ENCODE measurements around the gene KIF18A. TPM values are rescaled to one million over a fixed set of nuclear protein-coding genes. Genes with fewer than 3 reads are reported as not detected.

KIF18A gene
- total and polyA plus RNA-seq, 2 of the 8 experiments (the other 6 are each of a cell fraction or from before 2014, with no cell fraction given) = 4.0 to 23.3 TPM

- Histone ChIP-seq H3K27me3 (replicated peaks in 1 of 4; ENCODE audit: control insufficient read depth in 3 of 4, extremely low read depth in 1 of 4, insufficient read depth in 3 of 4, low read length in 3 of 4) (no peaks in the 10 kb centered on the region), H3K4me2 (ENCODE audit: insufficient read depth in 1 of 2, low read depth in 2 of 2, low read length in 2 of 2) (no peak overlapping the region), H3K36me3 (ENCODE audit: control insufficient read depth in 2 of 4, insufficient read depth in 4 of 4, low read length in 3 of 4) (peaks cover 0 to 13% (median 0%) of the 10 kb centered on the region in 4 experiments; a peak in 1 of 8 replicates), H3K23me2 (ENCODE audit: low read depth, low read length) (no peaks in the 10 kb centered on the region), H3K18ac (ENCODE audit: extremely low read depth, low read length) (no peak overlapping the region), H2BK20ac (ENCODE audit: low read length) (no peak overlapping the region), H3K79me1 (ENCODE audit: low read depth, low read length) (no peaks in the 10 kb centered on the region), H3K56ac (replicated peaks; ENCODE audit: insufficient read length, low read depth, low read length) (no peak overlapping the region), H2BK120ac (replicated peaks; ENCODE audit: low read depth, low read length) (no peak overlapping the region), H3K9ac (replicated peaks in 1 of 4; ENCODE audit: extremely low read depth in 1 of 4, low read depth in 3 of 4, low read length in 3 of 4) (no peak overlapping the region), H4K8ac (ENCODE audit: extremely low read depth, insufficient read depth, low read length) (no peak overlapping the region), H2BK15ac (ENCODE audit: low read length) (no peak overlapping the region), H3K14ac (ENCODE audit: insufficient read length) (no peak overlapping the region), H2AK5ac (ENCODE audit: low read depth, low read length) (no peak overlapping the region), H3K4me3 (ENCODE audit: extremely low read depth in 1 of 4, insufficient read depth in 2 of 4, low read depth in 3 of 4, low read length in 4 of 4) (no peak overlapping the region), H3K9me3 (ENCODE audit: insufficient read depth in 2 of 2, low read depth in 1 of 2, low read length in 1 of 2) (no peaks in the 10 kb centered on the region), H4K5ac (ENCODE audit: insufficient read length, low read depth, low read length) (no peak overlapping the region), H4K91ac (replicated peaks; ENCODE audit: insufficient read length, low read length) (no peak overlapping the region), H3K79me2 (ENCODE audit: control insufficient read depth in 1 of 2, insufficient read depth in 2 of 2, low read length in 2 of 2) (no peaks in the 10 kb centered on the region), H3K27ac (ENCODE audit: low read depth, low read length) (no peak overlapping the region), H3K23ac (ENCODE audit: insufficient read length) (no peak overlapping the region), H2BK5ac (ENCODE audit: low read depth, low read length) (no peak overlapping the region), H2AFZ (ENCODE audit: low read length) (no peak overlapping the region), H4K20me1 (replicated peaks in 1 of 2; ENCODE audit: control insufficient read depth in 1 of 2, insufficient read depth in 2 of 2, low read length in 2 of 2) (no peaks in the 10 kb centered on the region), H3K4ac (replicated peaks; ENCODE audit: insufficient read length, low read depth, low read length) (no peak overlapping the region), H2BK12ac (ENCODE audit: low read depth, low read length) (no peak overlapping the region), H3K4me1 (replicated peaks in 1 of 4; ENCODE audit: control insufficient read depth in 3 of 4, insufficient read depth in 4 of 4, low read length in 3 of 4) (no peaks in the 10 kb centered on the region)
- WGBS, 2 experiments (ENCODE audit: extremely low coverage in 1 of 2, insufficient coverage in 1 of 2, insufficient read length in 1 of 2, insufficient replicate concordance in 2 of 2, low coverage in 1 of 2, low lambda C conversion rate in 2 of 2, missing lambda C conversion rate in 1 of 2) = 81% methylated on average over 1 of the region's 1 CpG; no CpG with 5 or more reads in 1 of the 2 experiments
- ChIA-PET CTCF (ENCODE audit: partially characterized antibody) (no interaction called here), POLR2A (ENCODE audit: partially characterized antibody) (no interaction called here)
- TF ChIP-seq SP1 (IDR thresholded peaks at IDR 0.05; ENCODE audit: low read depth, low read length) (no peak), RFX5 (IDR thresholded peaks at IDR 0.05; ENCODE audit: borderline replicate concordance, low read depth, low read length) (no peak), CBX5 (IDR thresholded peaks at IDR 0.05; ENCODE audit: low read depth, low read length) (no peak), RXRA (IDR thresholded peaks at IDR 0.05; ENCODE audit: insufficient read depth, low read depth, low read length) (no peak), SIRT6 (IDR thresholded peaks at IDR 0.05; ENCODE audit: low read length) (no peak), HDAC6 (IDR thresholded peaks at IDR 0.05; ENCODE audit: low read depth, low read length) (no peak), ASH2L (IDR thresholded peaks at IDR 0.05; ENCODE audit: low read length) (no peak), TEAD4 (IDR thresholded peaks at IDR 0.05; ENCODE audit: low read depth, low read length) (no peak)
- TF ChIP-seq, protein P1, sequence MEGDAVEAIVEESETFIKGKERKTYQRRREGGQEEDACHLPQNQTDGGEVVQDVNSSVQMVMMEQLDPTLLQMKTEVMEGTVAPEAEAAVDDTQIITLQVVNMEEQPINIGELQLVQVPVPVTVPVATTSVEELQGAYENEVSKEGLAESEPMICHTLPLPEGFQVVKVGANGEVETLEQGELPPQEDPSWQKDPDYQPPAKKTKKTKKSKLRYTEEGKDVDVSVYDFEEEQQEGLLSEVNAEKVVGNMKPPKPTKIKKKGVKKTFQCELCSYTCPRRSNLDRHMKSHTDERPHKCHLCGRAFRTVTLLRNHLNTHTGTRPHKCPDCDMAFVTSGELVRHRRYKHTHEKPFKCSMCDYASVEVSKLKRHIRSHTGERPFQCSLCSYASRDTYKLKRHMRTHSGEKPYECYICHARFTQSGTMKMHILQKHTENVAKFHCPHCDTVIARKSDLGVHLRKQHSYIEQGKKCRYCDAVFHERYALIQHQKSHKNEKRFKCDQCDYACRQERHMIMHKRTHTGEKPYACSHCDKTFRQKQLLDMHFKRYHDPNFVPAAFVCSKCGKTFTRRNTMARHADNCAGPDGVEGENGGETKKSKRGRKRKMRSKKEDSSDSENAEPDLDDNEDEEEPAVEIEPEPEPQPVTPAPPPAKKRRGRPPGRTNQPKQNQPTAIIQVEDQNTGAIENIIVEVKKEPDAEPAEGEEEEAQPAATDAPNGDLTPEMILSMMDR (IDR thresholded peaks at IDR 0.05; ENCODE audit: control extremely low read depth in 1 of 3, insufficient read depth in 1 of 3, low read depth in 1 of 3, low read length in 3 of 3) = no peak
- TF ChIP-seq, protein P2, sequence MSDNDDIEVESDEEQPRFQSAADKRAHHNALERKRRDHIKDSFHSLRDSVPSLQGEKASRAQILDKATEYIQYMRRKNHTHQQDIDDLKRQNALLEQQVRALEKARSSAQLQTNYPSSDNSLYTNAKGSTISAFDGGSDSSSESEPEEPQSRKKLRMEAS (IDR thresholded peaks at IDR 0.05) = no peak
- no peak for FAIRE-seq
- DNase-seq (ENCODE audit: low read depth in 1 of 2, low spot score in 2 of 2) = no peak
Measured at GRCh38 chr11:28038775-28039174, 69.2 kb downstream of the KIF18A start.
